Measurements from ENCODE around the gene GTF3C4. TPM values are rescaled to one million over a fixed set of nuclear protein-coding genes. Genes with fewer than 3 reads are reported as not detected.

GTF3C4 gene
- total and polyA plus RNA-seq, 2 donors (not counting 1 experiment from before 2014, with no cell fraction given), result 6.8 to 11.4 TPM

DNA sequence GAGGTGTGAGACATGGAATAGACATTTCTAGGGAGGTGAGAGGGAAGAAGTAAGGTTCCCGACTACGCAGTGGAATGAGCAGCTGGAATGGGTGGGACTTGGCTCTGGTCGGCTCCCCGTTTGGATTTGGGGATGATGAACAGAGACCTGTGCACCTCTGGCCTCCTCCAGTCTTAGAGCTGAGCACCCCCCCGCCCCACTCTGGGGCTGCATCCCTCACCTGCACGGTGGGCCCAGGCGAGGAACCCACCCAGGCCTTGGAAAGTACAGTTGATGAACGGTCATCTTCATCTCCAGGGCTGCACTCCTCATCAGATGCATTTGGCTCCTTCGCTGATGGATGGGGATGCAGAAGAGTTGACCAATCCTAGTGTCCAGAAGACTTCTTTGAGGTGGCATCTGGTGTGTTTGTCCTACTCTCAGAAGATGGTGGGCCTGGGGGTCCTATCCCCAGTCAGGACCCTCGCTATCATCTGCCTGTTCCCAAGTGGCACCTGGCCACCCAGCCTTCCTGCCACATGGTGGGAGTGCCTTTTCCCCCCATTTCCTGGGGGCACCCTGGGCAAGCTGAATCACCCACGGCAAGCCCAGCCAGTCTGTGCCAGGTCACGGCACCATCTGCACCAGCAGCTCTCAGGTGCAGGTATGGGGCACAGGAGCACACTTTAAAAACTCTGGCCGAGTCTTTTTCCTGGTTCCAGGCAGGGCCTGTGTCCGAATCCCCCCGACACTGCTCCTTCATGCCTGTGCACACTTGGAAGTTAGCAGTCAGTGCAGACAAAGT, 70.5 kb downstream of the GTF3C4 start:
- Histone ChIP-seq H3K4me1 (ENCODE audit: control insufficient read depth, extremely low read depth, insufficient read depth, low read length) (no peaks in the 10 kb centered on the region), H3K36me3 (ENCODE audit: control insufficient read depth, insufficient read depth, low read length) (no peaks in the 10 kb centered on the region), H4K20me1 (ENCODE audit: control insufficient read depth, extremely low read depth, insufficient read depth, low read length) (no peaks in the 10 kb centered on the region), H3K4me2 (ENCODE audit: extremely low read depth, insufficient read depth, low read length) (no peak overlapping the region), H3K9ac (ENCODE audit: insufficient read depth, low read length) (no peak overlapping the region), H3K27me3 (ENCODE audit: control insufficient read depth, insufficient read depth, low read length) (peaks cover 19% of the 10 kb centered on the region), H3K4me3 (replicated peaks in 1 of 4; ENCODE audit: control extremely low read depth in 1 of 4, insufficient read depth in 1 of 4, low read depth in 3 of 4, low read length in 4 of 4) (no peak overlapping the region), H3K9me3 (ENCODE audit: control insufficient read depth, insufficient read depth, low read depth, low read length) (no peaks in the 10 kb centered on the region), H3K79me2 (ENCODE audit: control insufficient read depth, insufficient read depth, low read length) (no peaks in the 10 kb centered on the region), H3K27ac (ENCODE audit: insufficient read depth, low read length) (no peak overlapping the region), H2AFZ (ENCODE audit: low read length) (no peak overlapping the region)
- TF ChIP-seq, protein P1, sequence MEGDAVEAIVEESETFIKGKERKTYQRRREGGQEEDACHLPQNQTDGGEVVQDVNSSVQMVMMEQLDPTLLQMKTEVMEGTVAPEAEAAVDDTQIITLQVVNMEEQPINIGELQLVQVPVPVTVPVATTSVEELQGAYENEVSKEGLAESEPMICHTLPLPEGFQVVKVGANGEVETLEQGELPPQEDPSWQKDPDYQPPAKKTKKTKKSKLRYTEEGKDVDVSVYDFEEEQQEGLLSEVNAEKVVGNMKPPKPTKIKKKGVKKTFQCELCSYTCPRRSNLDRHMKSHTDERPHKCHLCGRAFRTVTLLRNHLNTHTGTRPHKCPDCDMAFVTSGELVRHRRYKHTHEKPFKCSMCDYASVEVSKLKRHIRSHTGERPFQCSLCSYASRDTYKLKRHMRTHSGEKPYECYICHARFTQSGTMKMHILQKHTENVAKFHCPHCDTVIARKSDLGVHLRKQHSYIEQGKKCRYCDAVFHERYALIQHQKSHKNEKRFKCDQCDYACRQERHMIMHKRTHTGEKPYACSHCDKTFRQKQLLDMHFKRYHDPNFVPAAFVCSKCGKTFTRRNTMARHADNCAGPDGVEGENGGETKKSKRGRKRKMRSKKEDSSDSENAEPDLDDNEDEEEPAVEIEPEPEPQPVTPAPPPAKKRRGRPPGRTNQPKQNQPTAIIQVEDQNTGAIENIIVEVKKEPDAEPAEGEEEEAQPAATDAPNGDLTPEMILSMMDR (conservative IDR thresholded peaks at IDR 0.05 in 1 of 2, IDR thresholded peaks at IDR 0.05 in 1 of 2; ENCODE audit: low read depth in 1 of 2, low read length in 2 of 2), result no peak
- no peak for TF ChIP-seq EZH2 (IDR thresholded peaks at IDR 0.05; ENCODE audit: low read length, missing control alignments)
- no peak for DNase-seq (ENCODE audit: low read depth in 2 of 2)

DNA sequence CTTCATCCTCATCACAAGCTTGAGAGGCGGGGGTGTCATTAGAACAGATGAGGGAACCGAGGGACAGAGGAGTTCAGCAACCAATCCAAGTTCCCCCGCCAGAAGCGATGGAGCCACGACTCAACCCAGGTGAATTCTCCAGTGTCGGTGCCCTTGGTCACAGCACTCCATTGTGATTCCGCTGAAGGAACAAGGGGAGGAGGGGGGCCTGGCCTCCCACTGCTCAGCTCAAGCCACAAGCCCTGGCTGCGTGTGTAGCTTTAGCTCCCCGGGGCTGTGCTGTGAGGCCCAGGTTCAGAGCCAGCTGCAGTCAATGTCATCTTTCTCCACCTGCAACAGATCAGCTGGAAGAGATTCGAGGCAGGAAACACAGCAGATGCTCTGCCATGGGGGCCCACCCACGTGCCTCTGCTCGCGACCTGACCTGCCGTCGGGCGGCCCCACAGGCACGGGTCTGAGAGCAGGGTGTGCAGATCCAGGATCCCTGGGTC, 72.6 kb downstream of the GTF3C4 start:
- no peak overlapping the region for H3K4me2 ChIP-seq (ENCODE audit: extremely low read depth, insufficient read depth, low read length)
- peaks cover 24% of the 10 kb centered on the region for H3K27me3 ChIP-seq (ENCODE audit: control insufficient read depth, insufficient read depth, low read length)
- H3K4me1 ChIP-seq (ENCODE audit: control insufficient read depth, extremely low read depth, insufficient read depth, low read length), result no peaks in the 10 kb centered on the region
- TF ChIP-seq, protein P1 (conservative IDR thresholded peaks at IDR 0.05 in 1 of 2, IDR thresholded peaks at IDR 0.05 in 1 of 2; ENCODE audit: low read depth in 1 of 2, low read length in 2 of 2), result no peak
- TF ChIP-seq EZH2 (IDR thresholded peaks at IDR 0.05; ENCODE audit: low read length, missing control alignments), result no peak
- no peak overlapping the region for H3K4me3 ChIP-seq (replicated peaks in 1 of 4; ENCODE audit: control extremely low read depth in 1 of 4, insufficient read depth in 1 of 4, low read depth in 3 of 4, low read length in 4 of 4)
- no peak overlapping the region for H3K9ac ChIP-seq (ENCODE audit: insufficient read depth, low read length)
- H3K27ac ChIP-seq (ENCODE audit: insufficient read depth, low read length), result no peak overlapping the region
- H3K36me3 ChIP-seq (ENCODE audit: control insufficient read depth, insufficient read depth, low read length), result no peaks in the 10 kb centered on the region
- no peak overlapping the region for H2AFZ ChIP-seq (ENCODE audit: low read length)
- H3K9me3 ChIP-seq (ENCODE audit: control insufficient read depth, insufficient read depth, low read depth, low read length), result no peaks in the 10 kb centered on the region
- H4K20me1 ChIP-seq (ENCODE audit: control insufficient read depth, extremely low read depth, insufficient read depth, low read length), result no peaks in the 10 kb centered on the region
- DNase-seq (ENCODE audit: low read depth in 2 of 2), result no peak
- no peaks in the 10 kb centered on the region for H3K79me2 ChIP-seq (ENCODE audit: control insufficient read depth, insufficient read depth, low read length)

DNA sequence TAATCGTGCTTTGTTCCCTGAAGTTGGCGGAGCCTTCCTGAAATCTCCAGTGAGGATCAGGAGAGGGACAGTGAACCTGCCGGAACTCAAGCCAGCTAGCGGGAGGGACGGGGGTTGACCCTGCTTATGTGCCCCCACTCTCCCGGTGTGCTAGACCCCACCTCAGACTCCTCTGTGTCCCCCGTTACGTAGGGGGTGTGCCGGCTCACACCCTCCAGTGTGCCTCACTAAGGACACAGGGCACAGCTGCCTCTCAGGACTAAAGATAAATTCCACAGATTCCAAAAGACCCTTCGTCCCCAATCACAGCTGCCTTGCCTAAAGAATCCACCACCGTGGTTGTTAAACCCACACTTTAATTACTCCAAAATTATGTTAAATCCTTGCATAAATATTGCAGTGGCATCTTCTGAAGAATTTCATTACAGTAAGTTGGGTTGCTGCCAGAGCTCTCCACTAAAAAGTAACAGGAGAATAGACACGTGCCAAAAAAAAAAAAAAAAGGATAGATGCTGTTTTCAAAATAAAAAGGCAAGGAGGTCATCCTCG, 73.7 kb downstream of the GTF3C4 start:
- H3K4me2 ChIP-seq (ENCODE audit: extremely low read depth, insufficient read depth, low read length), result no peak overlapping the region
- H3K27me3 ChIP-seq (ENCODE audit: control insufficient read depth, insufficient read depth, low read length), result peaks cover 24% of the 10 kb centered on the region
- H3K27ac ChIP-seq (ENCODE audit: insufficient read depth, low read length), result no peak overlapping the region
- DNase-seq (ENCODE audit: low read depth in 2 of 2), result no peak
- no peaks in the 10 kb centered on the region for H3K9me3 ChIP-seq (ENCODE audit: control insufficient read depth, insufficient read depth, low read depth, low read length)
- H3K79me2 ChIP-seq (ENCODE audit: control insufficient read depth, insufficient read depth, low read length), result no peaks in the 10 kb centered on the region
- H3K4me3 ChIP-seq (replicated peaks in 1 of 4; ENCODE audit: control extremely low read depth in 1 of 4, insufficient read depth in 1 of 4, low read depth in 3 of 4, low read length in 4 of 4), result no peak overlapping the region
- no peaks in the 10 kb centered on the region for H3K4me1 ChIP-seq (ENCODE audit: control insufficient read depth, extremely low read depth, insufficient read depth, low read length)
- no peaks in the 10 kb centered on the region for H3K36me3 ChIP-seq (ENCODE audit: control insufficient read depth, insufficient read depth, low read length)
- H2AFZ ChIP-seq (ENCODE audit: low read length), result no peak overlapping the region
- no peaks in the 10 kb centered on the region for H4K20me1 ChIP-seq (ENCODE audit: control insufficient read depth, extremely low read depth, insufficient read depth, low read length)
- TF ChIP-seq, protein P1 (conservative IDR thresholded peaks at IDR 0.05 in 1 of 2, IDR thresholded peaks at IDR 0.05 in 1 of 2; ENCODE audit: low read depth in 1 of 2, low read length in 2 of 2), result no peak
- no peak for TF ChIP-seq EZH2 (IDR thresholded peaks at IDR 0.05; ENCODE audit: low read length, missing control alignments)
- no peak overlapping the region for H3K9ac ChIP-seq (ENCODE audit: insufficient read depth, low read length)
